ENCODE data around the gene MMRN1.

Gene MMRN1, protein sequence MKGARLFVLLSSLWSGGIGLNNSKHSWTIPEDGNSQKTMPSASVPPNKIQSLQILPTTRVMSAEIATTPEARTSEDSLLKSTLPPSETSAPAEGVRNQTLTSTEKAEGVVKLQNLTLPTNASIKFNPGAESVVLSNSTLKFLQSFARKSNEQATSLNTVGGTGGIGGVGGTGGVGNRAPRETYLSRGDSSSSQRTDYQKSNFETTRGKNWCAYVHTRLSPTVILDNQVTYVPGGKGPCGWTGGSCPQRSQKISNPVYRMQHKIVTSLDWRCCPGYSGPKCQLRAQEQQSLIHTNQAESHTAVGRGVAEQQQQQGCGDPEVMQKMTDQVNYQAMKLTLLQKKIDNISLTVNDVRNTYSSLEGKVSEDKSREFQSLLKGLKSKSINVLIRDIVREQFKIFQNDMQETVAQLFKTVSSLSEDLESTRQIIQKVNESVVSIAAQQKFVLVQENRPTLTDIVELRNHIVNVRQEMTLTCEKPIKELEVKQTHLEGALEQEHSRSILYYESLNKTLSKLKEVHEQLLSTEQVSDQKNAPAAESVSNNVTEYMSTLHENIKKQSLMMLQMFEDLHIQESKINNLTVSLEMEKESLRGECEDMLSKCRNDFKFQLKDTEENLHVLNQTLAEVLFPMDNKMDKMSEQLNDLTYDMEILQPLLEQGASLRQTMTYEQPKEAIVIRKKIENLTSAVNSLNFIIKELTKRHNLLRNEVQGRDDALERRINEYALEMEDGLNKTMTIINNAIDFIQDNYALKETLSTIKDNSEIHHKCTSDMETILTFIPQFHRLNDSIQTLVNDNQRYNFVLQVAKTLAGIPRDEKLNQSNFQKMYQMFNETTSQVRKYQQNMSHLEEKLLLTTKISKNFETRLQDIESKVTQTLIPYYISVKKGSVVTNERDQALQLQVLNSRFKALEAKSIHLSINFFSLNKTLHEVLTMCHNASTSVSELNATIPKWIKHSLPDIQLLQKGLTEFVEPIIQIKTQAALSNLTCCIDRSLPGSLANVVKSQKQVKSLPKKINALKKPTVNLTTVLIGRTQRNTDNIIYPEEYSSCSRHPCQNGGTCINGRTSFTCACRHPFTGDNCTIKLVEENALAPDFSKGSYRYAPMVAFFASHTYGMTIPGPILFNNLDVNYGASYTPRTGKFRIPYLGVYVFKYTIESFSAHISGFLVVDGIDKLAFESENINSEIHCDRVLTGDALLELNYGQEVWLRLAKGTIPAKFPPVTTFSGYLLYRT

DNA sequence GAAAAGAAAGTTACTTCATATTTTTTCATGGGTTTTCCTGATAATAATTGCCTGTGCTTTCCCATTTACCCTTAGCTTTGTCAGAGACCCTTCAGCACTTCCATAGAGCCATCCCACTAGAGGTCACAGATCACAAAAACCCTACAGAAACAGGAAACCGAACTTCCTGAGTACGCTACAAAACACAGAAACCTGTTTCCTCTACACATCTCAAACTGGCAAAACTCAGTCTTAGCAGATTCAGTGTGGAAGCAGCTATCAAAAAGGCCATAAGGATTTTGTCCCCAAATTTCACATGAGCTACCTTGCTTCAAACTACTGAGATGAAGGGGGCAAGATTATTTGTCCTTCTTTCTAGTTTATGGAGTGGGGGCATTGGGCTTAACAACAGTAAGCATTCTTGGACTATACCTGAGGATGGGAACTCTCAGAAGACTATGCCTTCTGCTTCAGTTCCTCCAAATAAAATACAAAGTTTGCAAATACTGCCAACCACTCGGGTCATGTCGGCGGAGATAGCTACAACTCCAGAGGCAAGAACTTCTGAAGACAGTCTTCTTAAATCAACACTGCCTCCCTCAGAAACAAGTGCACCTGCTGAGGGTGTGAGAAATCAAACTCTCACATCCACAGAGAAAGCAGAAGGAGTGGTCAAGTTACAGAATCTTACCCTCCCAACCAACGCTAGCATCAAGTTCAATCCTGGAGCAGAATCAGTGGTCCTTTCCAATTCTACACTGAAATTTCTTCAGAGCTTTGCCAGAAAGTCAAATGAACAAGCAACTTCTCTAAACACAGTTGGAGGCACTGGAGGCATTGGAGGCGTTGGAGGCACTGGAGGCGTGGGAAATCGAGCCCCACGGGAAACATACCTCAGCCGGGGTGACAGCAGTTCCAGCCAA, at the start of gene MMRN1:
Gene MMRN1, plus strand, starts transcription at position 206 of the 902 bp plus-strand sequence. Its CDS starts 118 bp downstream, at position 324.
- DNase-seq, result no peak

DNA sequence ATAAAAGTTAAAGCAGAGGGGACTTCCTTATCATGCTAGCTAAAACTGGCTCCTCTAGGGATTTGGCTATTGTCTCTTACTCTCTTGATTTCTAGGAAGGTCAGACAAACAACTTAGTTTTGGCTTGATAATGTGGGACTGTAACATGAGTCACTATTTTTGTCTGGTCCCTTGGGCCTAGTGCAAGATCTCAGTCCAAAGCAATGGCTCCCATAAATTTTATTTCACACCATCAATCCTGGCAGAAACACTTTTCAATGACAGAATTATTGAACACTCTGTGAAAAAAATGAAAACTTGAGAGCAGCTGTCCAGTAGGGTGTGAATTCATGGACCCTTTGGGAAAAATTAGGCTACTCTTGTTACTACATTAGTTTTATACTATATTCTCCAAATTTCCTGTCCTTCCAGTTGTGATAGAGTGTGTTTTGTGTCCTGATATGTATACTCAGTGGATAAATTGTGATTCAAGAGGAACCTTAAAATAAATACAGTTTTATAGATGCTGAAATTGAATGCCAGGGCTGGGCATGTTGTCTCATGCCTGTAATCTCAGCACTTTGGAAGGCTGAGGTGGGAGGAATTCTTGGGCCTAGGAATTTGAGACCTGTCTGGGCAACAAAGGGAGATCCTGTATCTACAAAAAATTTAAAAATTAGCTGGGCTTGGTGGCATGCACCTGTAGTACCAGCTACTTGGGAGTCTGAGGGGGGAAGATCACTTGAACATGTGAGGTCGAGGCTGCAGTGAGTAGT, 46.9 kb upstream of the MMRN1 start:
- DNase-seq, result no peak

DNA sequence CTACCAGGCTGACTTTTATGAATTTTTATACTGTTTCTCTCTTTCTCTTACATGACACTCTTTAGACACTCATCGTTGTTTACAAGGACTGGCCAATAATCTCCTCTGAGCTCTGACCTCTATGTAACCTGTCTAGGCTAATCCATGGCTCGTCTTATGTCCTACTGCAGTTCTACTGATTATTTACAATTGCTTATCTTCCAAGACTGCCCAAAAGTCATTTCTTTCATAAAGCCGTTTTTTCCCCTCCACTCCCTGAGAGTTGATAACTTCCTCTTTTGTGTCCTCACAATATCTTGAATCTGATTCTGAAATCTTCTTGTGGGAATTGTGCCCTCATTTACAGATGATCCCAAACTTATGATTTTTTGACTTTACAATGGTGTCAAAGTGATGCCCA, 39.4 kb upstream of the MMRN1 start:
- DNase-seq, result no peak

DNA sequence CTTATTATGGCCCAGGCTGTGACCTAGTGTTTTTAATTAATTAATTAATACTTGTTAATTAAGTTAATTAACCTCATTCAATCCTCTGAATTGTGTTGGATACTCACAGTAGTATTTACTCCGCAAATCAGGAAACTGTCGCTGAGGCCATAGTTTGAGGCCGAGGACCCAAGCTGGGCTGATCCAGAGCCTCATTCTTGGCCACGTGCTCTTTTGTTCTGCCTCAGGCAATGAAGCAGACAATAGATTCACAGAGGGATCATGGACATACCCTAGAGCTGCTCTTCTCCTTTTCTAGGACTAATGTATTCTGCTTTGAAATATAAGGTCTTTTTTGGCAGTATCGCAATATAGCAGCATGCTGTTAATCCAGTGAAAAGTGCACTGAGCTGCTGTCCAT, 33.7 kb upstream of the MMRN1 start:
- no peak for DNase-seq

DNA sequence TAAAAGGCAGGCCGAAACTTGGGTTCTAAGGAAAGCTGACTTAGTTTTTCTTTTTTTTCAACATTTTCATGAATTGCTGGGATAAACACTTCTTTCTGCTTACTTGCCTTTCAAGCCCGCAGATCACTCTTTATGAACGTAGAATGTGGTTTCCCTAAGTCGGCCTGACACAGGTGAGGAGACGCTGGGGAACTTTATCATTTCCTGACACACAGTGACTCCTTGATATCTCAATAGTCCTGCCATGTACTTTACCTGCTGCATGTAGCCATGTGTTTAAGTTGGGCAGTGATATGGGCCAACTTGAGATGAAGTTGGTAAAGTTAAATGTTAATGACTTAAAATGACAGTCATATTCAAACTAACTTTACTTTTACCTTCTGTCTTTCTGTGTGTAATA, 31.1 kb upstream of the MMRN1 start:
- no peak for DNase-seq

DNA sequence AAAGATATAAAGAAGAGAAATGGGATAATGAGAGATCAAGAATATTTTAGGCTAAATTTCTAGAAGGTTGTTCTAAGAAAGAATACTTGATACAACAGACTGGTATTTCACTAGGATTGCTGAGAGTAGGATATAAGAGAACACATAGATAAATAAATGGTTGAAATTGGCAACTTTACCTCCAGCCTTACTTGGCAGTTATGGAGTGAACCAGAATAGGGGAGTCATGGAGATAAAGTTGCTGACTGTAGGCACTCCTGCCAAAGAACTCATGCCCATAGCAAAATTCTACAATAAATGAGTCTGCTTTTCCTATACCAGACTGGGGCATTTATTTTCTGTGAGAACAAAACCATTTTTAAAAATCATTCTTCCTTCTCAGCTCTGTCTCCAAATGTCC, 26.4 kb upstream of the MMRN1 start:
- no peak for DNase-seq

DNA sequence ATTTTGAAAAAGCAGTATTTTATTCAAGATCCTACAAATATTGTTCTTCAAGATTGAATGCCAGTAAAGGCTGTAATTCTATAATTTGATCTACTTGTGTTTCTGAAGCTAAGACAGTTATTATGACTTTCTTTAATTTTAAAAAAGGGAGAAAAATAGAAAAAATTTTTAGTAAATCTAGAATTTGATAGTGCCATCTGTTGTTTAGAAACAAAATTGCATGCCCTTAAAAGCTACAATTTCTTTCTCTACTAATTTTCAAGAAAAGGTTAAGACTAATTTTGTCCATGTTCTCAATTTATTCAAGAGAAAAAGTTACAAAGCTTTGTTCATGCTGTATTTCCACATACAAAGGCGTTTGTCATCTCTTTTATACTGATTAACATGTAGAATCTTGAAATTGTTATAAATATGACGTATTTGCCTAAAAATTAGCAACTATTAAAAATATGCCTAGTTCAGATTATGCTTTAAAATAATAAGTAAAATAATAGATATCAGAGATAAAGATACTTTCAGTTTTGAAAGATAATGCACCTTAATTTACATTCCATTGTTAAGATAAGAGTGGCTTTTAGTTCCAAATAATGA, 25.6 kb upstream of the MMRN1 start:
- no peak for DNase-seq

DNA sequence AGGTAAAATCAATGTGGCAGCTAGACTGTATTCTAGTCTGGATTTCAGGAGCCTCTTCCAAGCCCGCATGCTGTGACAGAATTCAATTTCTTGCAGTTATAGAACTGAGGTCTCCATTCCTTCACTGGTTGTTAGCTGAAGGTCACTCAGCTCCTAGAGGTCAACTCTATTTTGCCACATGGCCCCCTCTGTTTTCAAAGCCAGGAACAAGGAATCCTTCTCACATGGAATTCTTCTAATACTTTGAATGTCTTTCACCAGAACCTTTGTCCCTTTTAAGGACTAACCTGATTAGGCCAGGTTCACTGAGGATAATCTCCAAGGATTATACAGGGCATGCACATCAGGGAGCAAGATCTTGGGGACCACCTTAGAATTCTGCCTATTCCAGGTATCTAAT, 23.4 kb upstream of the MMRN1 start:
- DNase-seq, result no peak

DNA sequence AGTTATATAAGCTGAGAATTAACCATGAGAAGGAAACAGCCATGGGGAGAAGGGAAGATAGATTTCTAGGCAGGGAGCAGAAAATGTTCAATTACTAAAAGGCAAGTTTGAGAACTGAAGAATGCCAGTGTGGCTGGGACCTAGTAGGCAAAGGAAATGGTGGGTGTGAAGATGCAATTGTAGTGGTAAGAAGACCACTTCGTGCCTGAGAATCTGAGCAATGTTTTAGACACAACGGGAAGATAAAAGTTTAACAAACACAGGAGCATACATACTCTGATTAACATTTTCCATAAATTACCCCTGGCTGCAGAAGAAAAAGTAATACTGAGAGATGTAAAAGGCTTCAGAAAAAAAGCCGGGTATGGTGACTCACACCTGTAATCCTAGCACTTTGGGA, 18.1 kb upstream of the MMRN1 start:
- DNase-seq, result no peak

DNA sequence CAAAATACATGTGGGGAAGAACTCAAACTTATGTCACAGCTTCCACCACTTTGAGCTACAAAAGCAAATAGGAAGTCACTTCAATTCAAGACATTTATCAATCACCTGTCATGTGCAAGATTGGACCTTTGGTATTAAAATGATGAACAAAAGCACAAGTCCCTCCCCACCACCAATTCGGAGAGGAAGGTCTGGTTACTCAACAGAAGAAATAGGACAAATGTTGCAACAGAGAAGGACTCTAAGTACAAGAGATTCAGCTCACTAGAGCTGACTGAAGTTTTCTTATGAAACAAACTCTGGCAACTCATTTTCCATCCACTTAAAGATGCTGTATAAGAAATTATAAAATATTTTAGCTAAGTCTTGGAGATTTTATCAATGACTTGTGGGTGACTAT, 16.0 kb upstream of the MMRN1 start:
- no peak for DNase-seq

DNA sequence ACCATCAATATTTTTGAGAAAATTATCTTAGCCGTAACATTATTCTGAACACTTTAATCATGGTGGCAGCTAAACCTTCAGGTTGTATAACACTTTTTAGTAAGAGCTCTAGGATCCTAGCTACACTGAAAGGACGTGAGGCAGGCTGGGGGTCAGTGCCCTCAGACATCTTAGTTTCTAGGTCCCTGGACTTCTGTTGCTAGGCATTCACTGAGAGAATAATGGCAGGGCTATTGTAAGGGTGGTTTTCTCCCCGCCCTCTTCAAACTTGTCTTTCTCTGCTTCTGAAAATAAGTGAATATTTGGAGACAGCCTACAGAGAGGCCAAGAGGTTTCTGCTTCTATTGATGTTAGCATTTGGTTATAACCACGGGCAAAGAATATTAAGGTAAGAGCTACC, 15.4 kb upstream of the MMRN1 start:
- DNase-seq, result no peak

DNA sequence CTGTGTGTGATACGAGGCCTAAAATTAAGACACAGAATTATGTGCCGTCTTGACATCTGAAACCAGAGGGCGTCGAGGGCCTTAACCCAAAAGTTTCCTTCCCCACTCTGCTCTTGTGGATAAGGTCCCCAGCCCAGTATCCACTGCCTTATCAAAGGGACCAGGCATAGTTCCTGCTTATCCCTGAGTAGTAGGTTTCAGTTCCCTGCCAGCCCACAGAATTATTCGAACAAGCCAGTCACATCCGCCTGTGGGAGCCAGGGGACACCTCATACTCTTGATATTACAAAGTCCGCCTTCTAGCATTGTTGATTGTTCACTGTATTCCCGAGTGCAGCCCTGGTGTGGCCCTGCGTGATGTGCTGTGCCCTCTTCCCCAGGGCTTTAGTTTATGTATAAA, 5.4 kb upstream of the MMRN1 start:
- DNase-seq, result no peak

DNA sequence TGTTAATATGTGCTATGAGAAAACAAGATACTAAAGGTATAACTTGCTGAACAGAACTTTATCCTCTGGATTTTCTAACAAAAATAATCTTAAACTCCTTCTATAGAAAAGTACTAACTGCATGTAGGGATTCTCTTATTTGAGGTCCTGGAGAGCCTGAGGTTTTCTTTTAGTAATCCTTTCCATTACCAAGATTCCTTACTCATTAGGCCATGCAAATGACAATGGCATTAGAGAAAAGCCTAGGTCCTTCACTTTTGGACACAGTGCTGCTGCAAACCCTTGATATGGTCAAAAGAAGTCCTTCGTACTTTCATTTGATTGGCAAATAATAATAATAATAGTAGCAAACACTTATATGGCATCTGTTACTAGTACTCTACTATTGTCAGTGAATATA, 3.2 kb downstream of the MMRN1 start:
- DNase-seq, result no peak

DNA sequence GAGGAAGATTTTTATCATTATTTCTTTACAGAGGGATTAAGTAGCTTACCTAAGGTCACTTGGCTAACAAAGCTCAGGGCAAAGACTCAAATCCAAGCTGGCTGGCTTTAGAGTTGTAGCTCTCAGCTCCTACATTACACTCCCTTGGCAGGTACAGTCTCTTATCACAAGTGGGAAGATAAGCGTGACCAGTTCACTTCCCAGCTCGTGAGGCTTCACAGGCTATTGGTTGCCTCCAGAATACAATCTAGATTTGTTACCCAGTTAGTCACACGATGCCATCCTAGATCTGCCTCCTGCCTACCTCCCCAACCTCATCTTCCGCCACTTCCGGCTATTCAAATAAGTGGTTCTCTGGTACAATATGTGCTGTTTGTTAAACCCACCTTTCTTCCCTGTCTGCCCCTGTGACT, 3.7 kb downstream of the MMRN1 start:
- DNase-seq, result no peak

DNA sequence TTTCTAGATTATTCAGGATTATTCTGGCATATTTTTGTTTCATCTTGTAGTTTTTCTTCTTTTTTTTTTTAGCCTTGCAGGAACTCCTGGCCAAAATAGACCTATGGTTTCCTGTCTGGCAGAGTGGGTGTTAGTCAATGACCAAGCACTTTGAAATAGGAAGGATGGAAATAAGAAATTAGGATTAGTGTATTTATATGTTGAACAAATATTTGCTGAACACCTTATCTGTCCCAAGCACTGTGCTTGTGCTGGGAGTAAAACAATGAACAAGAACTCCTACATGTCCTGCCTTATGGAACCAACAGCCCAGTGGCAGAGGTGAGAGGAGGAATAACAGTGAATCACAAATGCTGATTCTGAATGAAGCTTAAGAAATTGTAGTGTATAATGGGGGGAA, 4.5 kb downstream of the MMRN1 start:
- DNase-seq, result no peak

DNA sequence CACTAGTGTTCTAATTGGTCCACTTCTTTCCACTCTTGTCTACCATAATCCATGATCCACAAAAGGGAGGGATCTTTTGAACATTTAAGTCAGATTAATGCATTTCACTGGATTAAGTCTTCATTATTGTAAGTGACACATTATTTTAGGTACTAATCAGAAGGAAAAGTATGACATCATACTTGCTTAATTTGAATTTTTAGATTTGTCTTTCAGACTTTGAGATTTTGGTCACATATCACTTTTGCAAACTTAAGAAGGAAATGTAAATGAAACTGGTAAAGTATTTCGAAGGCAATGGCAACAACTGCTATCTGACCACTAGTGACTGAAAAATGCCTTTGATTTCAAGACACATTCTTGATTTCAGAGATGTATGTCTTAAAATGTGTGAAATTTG, 5.2 kb downstream of the MMRN1 start:
- DNase-seq, result no peak

DNA sequence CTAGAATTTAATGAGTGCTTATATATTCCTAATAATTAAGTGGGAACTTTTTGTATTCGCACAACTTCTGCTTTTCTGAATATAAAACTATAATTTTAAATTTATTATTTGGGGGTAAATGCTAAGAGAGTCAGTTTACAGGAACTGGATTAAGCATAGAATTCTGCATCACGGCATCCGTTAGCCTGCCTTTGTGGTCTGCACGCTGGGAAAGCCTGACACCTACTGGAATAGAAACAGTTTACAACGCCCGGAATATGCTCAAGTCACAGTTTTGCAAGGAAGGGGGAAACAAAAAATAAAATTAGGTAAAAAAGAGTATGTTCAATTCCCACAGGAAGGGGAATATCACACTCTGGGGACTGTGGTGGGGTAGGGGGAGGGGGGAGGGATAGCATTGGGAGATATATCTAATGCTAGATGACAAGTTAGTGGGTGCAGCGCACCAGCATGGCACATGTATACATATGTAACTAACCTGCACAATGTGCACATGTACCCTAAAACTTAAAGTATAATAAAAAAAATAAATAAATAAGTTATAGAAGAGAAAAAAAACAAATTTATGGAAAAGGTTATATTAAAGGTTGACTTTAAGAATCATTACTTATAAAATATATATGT, 7.3 kb downstream of the MMRN1 start:
- DNase-seq, result peak; percentile 51

DNA sequence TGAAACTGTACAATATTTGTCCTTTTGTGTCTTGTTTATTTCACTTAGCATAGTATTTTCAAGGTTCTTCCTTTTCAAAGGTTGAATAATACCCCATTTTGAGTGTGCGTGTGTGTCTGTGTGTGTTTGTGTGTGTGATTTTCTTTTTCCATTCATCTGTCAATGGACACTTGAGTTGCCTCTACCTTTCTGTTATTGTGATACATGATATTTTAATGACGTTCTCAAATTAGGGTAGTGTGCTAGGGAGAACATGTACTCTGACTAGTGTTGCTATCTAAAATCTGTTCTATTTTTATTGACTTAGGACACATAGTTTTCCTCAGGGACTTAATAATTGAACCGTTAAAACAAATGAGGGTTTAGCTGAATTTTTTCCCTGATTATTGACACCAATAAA, 9.9 kb downstream of the MMRN1 start:
- DNase-seq, result peak; percentile 55

DNA sequence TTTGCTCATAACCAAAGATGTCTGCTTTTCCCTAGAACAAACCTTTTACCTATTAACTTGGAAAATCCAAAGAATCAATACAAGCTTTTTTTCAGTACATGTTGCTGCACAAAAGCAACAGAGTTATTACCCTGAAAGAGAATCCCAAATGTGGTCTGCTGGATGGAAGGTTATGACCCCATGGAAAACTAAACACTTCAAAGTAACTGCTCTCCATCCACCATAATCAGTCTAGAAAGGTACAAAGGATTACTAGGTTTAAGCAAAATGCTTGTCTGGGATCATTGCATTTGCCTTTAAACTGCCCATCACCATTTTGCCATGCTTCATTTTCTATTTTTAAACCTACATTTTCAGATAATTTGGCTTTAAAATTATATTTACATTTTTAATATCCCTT, 11.7 kb downstream of the MMRN1 start:
- no peak for DNase-seq

DNA sequence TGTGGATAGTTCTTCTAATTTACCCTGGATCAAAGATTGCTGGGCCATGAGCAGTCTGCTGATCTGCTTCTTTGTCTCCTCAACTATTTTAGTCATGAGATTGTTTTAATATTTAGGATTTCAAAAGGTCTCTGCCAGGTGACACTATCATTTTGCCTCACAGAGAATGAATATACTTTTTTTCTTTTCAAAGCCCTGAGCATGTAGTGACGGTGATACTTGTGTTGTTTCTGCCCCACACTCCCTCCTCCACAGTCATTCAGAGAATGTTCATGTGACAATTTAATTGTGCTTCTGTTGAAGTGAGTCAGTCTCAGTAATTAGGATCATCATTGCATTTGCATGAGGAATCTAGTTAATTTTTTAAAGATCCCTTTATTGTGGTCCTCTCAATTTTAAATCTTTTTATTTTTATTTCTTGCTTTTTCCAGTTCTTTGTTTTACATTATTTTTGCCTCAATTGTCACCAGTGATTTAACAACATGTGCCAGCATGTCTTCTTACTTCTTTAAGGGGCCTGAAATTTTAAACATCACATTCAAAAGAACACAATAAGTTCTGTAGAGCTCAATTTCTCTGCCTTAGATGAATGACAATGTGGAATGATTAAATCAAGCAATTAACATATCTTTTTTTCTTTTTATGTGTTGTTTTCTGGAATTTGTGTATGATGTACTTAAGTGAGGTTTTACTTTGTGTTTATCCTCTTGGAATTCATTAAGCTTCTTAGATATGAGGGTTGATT, 12.3 kb downstream of the MMRN1 start:
- no peak for DNase-seq

Measured in NCI-H2029 (cell line).